HL-60/S4 treated with phorbol 12-myristate 13-acetate at 8.2 ng/mL for 4 days and 3 days (cell line): ENCODE measurements around the gene MCFD2.

Source experiments
- in situ Hi-C: fragments of 300-500 bp; cut with MboI; formaldehyde crosslinking; loops from 2 replicates; pipeline ENCODE4 v1.15.0; 2022; ENCODE audit warnings: low sequenced_read_pairs

Gene MCFD2

GRCh38 chr2:46915281-46915810 lies at the start of gene MCFD2:
Gene MCFD2, minus strand, starts transcription at chr2:46915806. Its CDS starts 6,635 bp downstream, at chr2:46909171.
- in situ Hi-C loops, result no loop called here

DNA sequence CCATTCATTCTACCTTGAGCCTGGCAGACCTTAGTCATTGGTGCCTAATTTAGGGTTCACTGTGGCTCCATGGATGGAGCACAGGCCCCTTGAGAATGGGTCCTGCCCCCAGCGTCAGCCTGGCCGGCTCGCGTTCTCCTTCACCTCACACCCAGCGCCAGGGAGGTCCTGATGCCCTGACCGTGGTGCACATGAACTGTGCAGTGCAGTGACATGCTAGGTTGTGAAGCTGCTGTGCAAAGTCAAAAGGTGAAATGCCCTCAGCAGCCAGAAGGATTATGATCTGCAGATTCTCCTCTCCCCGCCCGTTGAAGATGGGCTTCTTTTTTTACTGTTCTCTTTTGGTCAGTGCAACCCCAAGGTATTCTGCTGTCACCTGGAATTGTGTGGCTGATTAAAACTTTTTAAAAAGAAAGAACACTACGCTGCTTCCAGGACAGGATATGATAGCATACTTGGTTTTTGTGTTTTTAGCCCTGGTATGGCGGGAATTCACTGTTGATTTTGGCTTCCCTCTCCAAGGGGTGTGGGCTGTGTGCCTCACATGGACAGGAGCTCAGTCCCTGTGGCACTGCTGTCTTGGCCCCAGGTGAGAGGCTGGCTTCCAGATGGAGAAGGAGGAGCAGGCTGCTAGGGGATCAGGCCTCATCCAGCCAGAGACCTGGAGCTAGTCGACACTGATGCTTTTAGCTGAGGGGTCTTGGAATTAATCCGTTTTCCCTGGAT lies 49.4 kb upstream of the MCFD2 start:
- in situ Hi-C loops, result no loop called here

- in situ Hi-C loops, result no loop called here
These were observed 48.5 kb upstream of the MCFD2 start for GRCh38 chr2:46963941-46964673.

GRCh38 chr2:46963210-46963609 lies 47.6 kb upstream of the MCFD2 start:
- in situ Hi-C loops, result no loop called here

GRCh38 chr2:46962751-46963150 lies 47.1 kb upstream of the MCFD2 start:
- in situ Hi-C loops, result no loop called here

- in situ Hi-C loops, result no loop called here
These were observed 45.0 kb upstream of the MCFD2 start for GRCh38 chr2:46960618-46961017.

DNA sequence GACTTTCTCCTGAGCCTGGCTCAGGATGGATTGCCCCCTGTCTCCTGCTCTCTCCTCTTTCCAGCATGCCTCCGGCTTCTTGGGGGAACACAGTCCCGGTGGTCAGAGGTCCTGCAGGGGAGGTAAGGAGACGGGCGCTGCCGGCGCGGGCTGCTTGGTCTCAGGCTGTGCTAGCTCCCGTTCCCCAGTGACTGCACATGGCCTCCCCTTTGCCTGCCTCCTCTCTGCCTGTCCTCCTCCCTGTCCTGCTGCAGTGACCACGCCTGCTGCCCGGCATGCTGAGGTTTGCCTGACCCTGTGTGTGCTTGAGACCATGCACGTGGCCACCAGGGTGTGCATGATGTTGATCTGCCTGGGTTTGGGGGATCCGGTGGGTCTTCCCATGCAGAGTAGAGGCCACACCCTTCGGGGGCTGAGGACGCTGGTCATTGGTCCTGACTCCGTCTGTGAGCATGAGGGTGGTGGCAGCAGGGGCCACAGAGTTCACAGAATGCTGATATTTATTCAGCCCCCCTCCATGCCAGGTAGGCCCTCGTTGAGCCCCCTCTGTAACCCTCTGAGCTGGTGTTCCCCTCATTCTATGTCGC lies 42.9 kb upstream of the MCFD2 start:
- in situ Hi-C loops, result no loop called here

GRCh38 chr2:46956981-46957531 lies 41.5 kb upstream of the MCFD2 start:
- in situ Hi-C loops, result no loop called here

GRCh38 chr2:46955764-46956163 lies 40.2 kb upstream of the MCFD2 start:
- in situ Hi-C loops, result no loop called here

- in situ Hi-C loops, result no loop called here
These were observed 39.5 kb upstream of the MCFD2 start for GRCh38 chr2:46954951-46955571.

- in situ Hi-C loops, result no loop called here
These were observed 36.6 kb upstream of the MCFD2 start for GRCh38 chr2:46952171-46952570.

DNA sequence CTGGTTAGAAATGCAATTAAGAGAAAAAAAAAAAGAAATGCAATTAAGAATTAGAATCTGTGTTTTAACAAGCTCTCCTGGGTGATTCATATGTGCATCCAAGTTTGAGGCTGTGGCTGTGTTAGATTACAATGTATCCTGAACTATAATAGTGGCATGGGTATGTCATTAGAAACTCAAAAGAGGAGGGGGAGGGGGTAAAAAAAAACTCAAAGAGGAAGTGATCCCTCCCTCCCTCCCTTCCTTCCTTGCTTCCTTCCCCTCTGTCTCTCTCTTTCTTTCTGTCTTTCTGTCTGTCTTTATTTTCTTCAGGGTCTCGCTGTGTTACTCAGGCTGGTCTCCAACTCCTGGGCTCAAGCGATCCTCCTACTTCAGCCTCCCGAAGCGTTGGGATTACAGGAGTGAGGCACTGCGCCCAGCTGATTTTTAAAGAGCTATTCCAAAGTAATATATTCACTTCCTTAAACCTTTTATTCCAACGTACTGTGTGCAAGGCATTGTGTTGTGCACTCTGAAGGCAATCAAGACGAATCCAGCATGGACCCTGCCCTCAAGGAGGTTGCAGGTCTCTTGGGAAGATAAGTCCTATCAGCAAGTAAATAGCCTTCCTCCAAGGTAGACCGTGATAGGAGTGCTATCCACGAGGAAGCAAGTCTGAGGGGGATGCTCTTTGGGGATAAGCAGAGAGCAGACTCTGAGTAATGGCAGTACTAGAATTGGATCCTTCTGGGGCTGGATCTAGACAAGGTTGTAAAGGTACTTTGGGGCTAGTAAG lies 35.9 kb upstream of the MCFD2 start:
- in situ Hi-C loops, result no loop called here

DNA sequence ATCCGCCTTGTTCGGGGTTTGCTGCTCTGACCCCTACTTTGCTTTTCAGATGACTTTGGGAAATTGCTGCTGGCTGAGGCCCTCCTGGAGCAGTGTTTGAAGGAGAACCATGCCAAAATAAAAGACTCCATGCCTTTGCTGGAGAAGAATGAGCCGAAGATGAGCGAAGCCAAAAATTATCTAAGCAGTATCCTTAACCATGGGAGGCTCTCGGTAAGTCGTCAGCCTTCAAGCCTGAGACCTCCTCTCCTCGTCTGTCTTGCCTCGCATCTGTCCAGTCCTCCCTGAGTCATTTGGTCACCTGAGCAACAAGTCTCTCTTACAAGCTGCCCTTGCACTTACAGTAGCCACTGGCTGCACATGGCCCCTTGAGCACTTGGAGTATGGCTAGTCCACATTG lies 34.7 kb upstream of the MCFD2 start:
- in situ Hi-C loops, result no loop called here

GRCh38 chr2:46947841-46948240 lies 32.2 kb upstream of the MCFD2 start:
- in situ Hi-C loops, result no loop called here

DNA sequence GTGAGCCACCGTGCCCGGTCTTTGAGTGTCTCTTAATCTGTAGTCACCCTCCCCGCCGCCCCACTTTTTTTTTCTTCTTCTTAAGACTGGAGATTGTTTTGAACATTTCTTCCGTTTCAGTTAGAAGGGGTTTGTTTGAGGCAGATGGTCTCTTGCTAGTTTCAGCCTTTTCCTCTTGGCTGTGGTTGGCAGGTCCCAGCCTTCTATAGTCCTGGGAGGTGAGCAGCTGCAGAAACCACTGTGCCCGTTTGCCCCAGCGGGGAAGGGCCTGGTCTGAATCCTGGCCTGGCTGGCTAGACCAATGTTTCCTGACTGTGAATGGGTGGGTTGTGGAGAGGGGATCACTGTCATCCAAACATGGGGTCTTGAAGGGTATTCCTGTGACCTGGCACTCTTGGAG lies 30.1 kb upstream of the MCFD2 start:
- in situ Hi-C loops, result no loop called here

DNA sequence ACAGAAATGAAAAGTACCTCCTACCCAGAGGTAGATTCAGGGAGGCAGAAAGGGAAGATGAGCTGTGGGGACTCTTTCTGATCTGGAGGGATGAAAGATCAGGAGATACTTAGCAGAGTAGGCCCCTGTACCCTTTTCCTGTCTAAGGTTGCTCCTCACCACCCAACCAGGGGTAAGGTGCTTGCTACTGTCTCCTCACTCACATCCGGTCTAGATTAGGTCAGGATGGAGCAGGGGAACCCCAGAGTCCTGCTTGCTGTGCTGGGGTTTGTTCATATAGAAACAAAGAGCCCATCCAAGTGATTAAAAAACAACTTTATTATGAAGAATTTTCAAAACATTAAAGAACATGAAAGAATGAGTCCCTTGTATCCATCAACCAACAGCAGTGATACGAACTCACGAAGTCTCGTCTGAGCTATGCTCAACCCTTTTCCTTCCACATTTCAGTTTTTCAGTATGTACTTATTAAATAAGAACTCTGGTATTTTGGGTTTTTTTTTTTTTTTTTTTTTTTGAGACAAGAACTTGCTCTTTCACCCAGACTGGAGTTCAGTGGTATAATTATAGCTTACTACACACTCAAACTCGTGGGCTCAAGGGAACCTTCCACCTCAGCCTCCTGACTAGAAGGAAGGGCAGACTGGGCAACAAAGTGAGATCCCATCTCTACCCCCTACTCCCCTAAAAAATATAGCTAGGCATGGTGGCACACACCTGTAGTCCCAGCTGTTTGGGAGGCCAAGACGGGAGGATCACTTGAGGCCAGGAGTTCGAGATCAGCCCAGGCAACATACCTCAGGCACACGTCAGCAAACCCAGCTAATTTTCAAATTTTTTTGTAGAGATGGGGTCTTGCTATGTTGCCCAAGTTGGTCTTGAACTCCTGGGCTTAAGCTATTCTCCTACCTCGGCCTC lies 28.5 kb upstream of the MCFD2 start:
- in situ Hi-C loops, result no loop called here

DNA sequence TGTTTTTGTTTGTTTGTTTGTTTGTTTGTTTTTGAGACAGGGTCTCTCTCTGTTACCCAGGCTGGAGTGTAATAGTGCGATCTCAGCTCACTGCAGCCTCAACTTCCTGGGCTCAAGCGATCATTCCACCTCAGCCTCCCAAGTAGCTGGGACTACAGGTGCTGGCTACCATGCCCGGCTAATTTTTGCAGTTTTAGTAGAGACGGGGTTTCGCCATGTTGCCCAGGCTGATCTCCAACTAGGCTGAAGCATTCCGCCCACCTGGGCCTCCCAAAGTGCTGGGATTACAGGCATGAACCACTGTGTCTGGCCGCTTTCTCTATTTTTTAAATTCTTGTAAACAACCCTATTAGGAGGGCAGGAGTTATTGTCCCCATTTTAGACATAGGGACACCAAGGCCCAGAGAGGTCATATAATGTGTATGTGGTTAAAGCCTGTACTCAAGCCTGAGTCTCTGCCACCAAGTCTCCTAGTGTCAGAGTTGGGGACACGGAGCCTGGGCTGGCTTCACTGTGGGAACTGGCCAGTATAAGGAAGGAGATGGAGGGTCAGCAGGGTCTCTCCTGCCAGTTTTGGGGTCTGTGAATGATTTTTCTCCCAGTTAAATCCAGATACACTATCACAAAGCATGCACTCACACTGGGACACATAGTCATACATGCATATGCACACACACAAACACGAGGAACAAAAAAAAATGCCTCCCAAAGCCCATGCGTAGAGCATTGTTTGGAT lies 27.5 kb upstream of the MCFD2 start:
- in situ Hi-C loops, result no loop called here

GRCh38 chr2:46942143-46942526 lies 26.5 kb upstream of the MCFD2 start:
- in situ Hi-C loops, result no loop called here
